Dendritic cell treated with granulocyte-macrophage colony-stimulating factor and Interleukin-4, amounts not matched to agents 40 ng/mL and 50 ng/mL, for 4 days (primary cell): ENCODE data around the gene TCERG1.

Source experiments
- H3K27ac Mint-ChIP-seq: one replicate; pipeline ENCODE4 v1.8.0; 2022; ENCODE audit warnings: mild to moderate bottlenecking, mixed read lengths
- H3K27me3 Mint-ChIP-seq: one replicate; pipeline ENCODE4 v1.8.0; 2022; ENCODE audit warnings: mild to moderate bottlenecking, mixed read lengths
- H3K36me3 Mint-ChIP-seq: one replicate; pipeline ENCODE4 v1.8.0; 2022; ENCODE audit warnings: low read depth, mixed read lengths
- H3K4me1 Mint-ChIP-seq: one replicate; pipeline ENCODE4 v1.8.0; 2022; ENCODE audit warnings: low read depth, mixed read lengths
- H3K4me3 Mint-ChIP-seq: one replicate; pipeline ENCODE4 v1.8.0; 2022; ENCODE audit warnings: mild to moderate bottlenecking, moderate library complexity, mixed read lengths
- H3K9me3 Mint-ChIP-seq: one replicate; pipeline ENCODE4 v1.8.0; 2022; ENCODE audit warnings: mixed read lengths
- intact Hi-C: fragments of 100-400 bp; cut with micrococcal nuclease; formaldehyde crosslinking; loops from one replicate; pipeline ENCODE4 v1.15.0; 2022

The TCERG1 gene

DNA sequence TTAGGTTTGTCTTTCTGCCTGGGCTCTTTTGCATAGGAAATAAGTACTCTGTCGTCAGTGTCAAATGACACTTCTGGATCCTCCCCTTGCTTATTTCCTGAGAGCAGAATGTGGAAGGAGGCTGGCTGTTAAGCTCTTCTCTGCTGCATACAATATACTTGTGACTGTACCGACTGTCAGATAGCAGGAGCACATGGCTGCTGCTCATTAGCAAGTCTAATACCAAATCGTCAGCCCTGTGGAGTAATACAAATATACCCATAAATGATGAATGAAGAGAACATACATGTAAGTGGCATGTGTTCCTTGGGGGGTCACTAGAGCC is 69.0 kb downstream of the TCERG1 start, which contains the start of gene GPR151:
TSS of gene GPR151 (minus strand) at position 40 of the 325 bp plus-strand sequence. CDS start 77 bp downstream, outside the sequence.
- Mint-ChIP-seq H3K4me1 (peaks cover 5% of the 10 kb centered on the region), H3K27ac (no peak within 1 kb of the TSS), H3K4me3 (no peak within 1 kb of the TSS), H3K27me3 (no peaks in the 10 kb centered on the region), H3K36me3 (peaks cover 16% of the 10 kb centered on the region), H3K9me3 (no peaks in the 10 kb centered on the region)
- intact Hi-C loops: no loop called here

- intact Hi-C loops: no loop called here
- no peak overlapping the region for H3K27ac Mint-ChIP-seq
Measured at GRCh38 chr5:146519554-146519953, 72.4 kb downstream of the TCERG1 start.

DNA sequence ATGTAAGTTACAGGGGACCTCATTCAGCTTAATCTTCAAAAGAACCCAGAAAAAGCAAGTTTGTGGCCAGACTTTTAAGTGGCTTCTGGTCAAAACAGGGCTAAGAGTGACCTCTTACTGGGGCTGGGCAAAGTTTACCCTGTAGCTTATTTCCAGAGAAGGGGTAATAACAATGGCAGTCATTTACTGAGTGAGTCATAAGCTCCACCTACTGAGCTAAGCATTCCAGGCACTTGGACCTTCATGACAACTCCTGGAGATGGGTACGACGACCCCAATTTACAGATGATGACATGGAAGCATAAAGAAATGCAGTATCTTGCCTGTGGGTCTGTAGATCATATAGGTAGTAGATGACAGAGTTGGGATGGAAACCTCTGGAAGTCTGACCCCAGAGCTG is 73.6 kb downstream of the TCERG1 start:
- intact Hi-C loops: no loop called here
- Mint-ChIP-seq H3K4me1 (peaks cover 5% of the 10 kb centered on the region), H3K9me3 (no peaks in the 10 kb centered on the region), H3K36me3 (no peaks in the 10 kb centered on the region), H3K4me3 (no peak overlapping the region), H3K27me3 (no peaks in the 10 kb centered on the region), H3K27ac (no peak overlapping the region)

More at GRCh38 chr5:146519554-146519953, 72.4 kb downstream of the TCERG1 start:
- H3K9me3 Mint-ChIP-seq: no peaks in the 10 kb centered on the region
- no peak overlapping the region for H3K4me3 Mint-ChIP-seq
- H3K4me1 Mint-ChIP-seq: peaks cover 5% of the 10 kb centered on the region
- H3K27me3 Mint-ChIP-seq: no peaks in the 10 kb centered on the region
- no peaks in the 10 kb centered on the region for H3K36me3 Mint-ChIP-seq

GRCh38 chr5:146521403-146522106 is 74.4 kb downstream of the TCERG1 start:
- Mint-ChIP-seq H3K27ac (no peak overlapping the region), H3K27me3 (no peaks in the 10 kb centered on the region), H3K4me3 (no peak overlapping the region), H3K36me3 (no peaks in the 10 kb centered on the region), H3K4me1 (peaks cover 5% of the 10 kb centered on the region), H3K9me3 (no peaks in the 10 kb centered on the region)
- intact Hi-C loops: no loop called here

GRCh38 chr5:146523698-146524097 is 76.6 kb downstream of the TCERG1 start:
- no peaks in the 10 kb centered on the region for H3K9me3 Mint-ChIP-seq
- H3K27me3 Mint-ChIP-seq: no peaks in the 10 kb centered on the region
- intact Hi-C loops: no loop called here
- H3K4me1 Mint-ChIP-seq: peaks cover 5% of the 10 kb centered on the region
- no peak overlapping the region for H3K4me3 Mint-ChIP-seq
- H3K36me3 Mint-ChIP-seq: no peaks in the 10 kb centered on the region
- no peak overlapping the region for H3K27ac Mint-ChIP-seq

DNA sequence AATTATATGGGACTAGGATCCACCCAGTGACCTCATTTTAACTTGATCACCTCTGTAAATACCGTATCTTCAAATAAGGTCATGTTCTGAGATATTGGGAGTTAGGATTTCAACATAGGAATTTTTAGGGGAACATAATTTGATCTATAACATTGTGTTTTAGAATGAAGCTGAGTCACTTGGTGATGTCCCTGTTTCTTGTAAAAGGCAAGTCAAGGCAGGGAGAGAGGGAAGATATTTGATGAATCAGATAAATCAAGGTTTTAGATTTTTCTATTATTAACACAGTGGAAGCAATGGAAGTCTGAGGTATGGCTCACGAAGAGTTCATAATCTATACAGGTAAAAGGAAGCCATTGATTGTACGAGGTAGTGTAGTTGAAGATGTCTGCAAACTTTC is 80.7 kb downstream of the TCERG1 start:
- no peak overlapping the region for H3K27ac Mint-ChIP-seq
- intact Hi-C loops: no loop called here
- H3K9me3 Mint-ChIP-seq: no peaks in the 10 kb centered on the region
- no peaks in the 10 kb centered on the region for H3K27me3 Mint-ChIP-seq
- H3K4me3 Mint-ChIP-seq: no peak overlapping the region
- no peaks in the 10 kb centered on the region for H3K36me3 Mint-ChIP-seq
- H3K4me1 Mint-ChIP-seq: no peaks in the 10 kb centered on the region

DNA sequence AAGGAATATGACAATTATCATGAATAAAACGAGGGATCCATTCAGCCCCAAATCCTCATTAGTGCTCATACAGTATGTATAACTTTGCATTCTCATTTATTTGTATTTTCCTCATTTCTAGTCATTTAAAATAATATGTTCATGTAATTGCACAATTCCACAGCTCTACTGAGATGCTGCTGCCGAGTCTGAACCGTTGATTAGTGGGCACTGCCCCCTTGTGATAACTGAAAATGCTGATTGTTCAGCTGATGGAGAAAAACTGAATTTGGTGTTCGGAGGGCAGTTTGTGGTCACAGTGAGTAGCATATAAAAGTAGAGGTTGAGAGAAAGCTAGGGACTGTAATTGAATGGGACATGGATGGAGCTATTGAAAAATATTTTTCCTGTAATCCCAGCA is 81.1 kb downstream of the TCERG1 start:
- peaks cover 2% of the 10 kb centered on the region for H3K4me1 Mint-ChIP-seq
- H3K27me3 Mint-ChIP-seq: no peaks in the 10 kb centered on the region
- H3K4me3 Mint-ChIP-seq: no peak overlapping the region
- intact Hi-C loops: no loop called here
- no peaks in the 10 kb centered on the region for H3K36me3 Mint-ChIP-seq
- no peaks in the 10 kb centered on the region for H3K9me3 Mint-ChIP-seq
- no peak overlapping the region for H3K27ac Mint-ChIP-seq

DNA sequence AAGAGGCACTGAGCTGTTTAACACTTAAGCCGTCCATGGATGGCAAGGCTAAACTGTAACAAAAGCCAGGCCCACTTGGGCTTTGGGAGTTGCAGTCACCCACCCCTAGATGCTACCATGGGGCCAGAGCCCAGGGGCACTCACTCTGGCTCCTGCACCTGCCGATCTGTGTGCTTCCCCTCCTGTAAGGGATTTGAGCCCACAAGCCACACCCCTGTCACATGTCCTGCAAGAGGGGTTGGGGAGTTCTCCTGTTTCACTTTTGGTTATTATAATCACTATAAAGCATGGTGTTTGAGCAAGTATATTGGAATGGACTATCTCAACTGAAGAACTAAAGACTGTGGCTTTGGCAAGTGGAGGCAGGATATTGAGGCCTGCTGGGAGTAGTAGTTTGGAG is 82.9 kb downstream of the TCERG1 start:
- no peak overlapping the region for H3K4me3 Mint-ChIP-seq
- H3K36me3 Mint-ChIP-seq: no peaks in the 10 kb centered on the region
- peaks cover 6% of the 10 kb centered on the region for H3K4me1 Mint-ChIP-seq
- H3K27ac Mint-ChIP-seq: no peak overlapping the region
- no peaks in the 10 kb centered on the region for H3K27me3 Mint-ChIP-seq
- no peaks in the 10 kb centered on the region for H3K9me3 Mint-ChIP-seq
- intact Hi-C loops: no loop called here

GRCh38 chr5:146533260-146533857 is 86.2 kb downstream of the TCERG1 start:
- no peaks in the 10 kb centered on the region for H3K9me3 Mint-ChIP-seq

GRCh38 chr5:146533882-146534281 is 86.7 kb downstream of the TCERG1 start:
- Mint-ChIP-seq H3K36me3 (no peaks in the 10 kb centered on the region), H3K27me3 (no peaks in the 10 kb centered on the region), H3K4me3 (no peak overlapping the region), H3K4me1 (peaks cover 6% of the 10 kb centered on the region), H3K9me3 (no peaks in the 10 kb centered on the region), H3K27ac (no peak overlapping the region)
- intact Hi-C loops: loop anchor here (2.0 kb wide), 2 partner anchors 433 to 655 kb away; no protein-coding TSS in a partner anchor

More at GRCh38 chr5:146533260-146533857, 86.2 kb downstream of the TCERG1 start:
- no peak overlapping the region for H3K27ac Mint-ChIP-seq
- no peaks in the 10 kb centered on the region for H3K36me3 Mint-ChIP-seq
- no peaks in the 10 kb centered on the region for H3K27me3 Mint-ChIP-seq
- peaks cover 6% of the 10 kb centered on the region for H3K4me1 Mint-ChIP-seq
- no peak overlapping the region for H3K4me3 Mint-ChIP-seq
- intact Hi-C loops: loop anchor here (2.0 kb wide), 2 partner anchors 433 to 655 kb away; no protein-coding TSS in a partner anchor

GRCh38 chr5:146538432-146538831 is 91.3 kb downstream of the TCERG1 start:
- no peaks in the 10 kb centered on the region for H3K9me3 Mint-ChIP-seq

GRCh38 chr5:146539973-146540372 is 92.8 kb downstream of the TCERG1 start:
- H3K9me3 Mint-ChIP-seq: no peaks in the 10 kb centered on the region
- no peak overlapping the region for H3K4me3 Mint-ChIP-seq
- intact Hi-C loops: no loop called here
- peaks cover 5% of the 10 kb centered on the region for H3K4me1 Mint-ChIP-seq
- H3K27me3 Mint-ChIP-seq: no peaks in the 10 kb centered on the region
- H3K36me3 Mint-ChIP-seq: no peaks in the 10 kb centered on the region
- no peak overlapping the region for H3K27ac Mint-ChIP-seq

More at GRCh38 chr5:146538432-146538831, 91.3 kb downstream of the TCERG1 start:
- Mint-ChIP-seq H3K27ac (no peak overlapping the region), H3K4me3 (no peak overlapping the region), H3K27me3 (no peaks in the 10 kb centered on the region), H3K36me3 (no peaks in the 10 kb centered on the region), H3K4me1 (peaks cover 6% of the 10 kb centered on the region)
- intact Hi-C loops: no loop called here

GRCh38 chr5:146540414-146540813 is 93.3 kb downstream of the TCERG1 start:
- intact Hi-C loops: no loop called here

DNA sequence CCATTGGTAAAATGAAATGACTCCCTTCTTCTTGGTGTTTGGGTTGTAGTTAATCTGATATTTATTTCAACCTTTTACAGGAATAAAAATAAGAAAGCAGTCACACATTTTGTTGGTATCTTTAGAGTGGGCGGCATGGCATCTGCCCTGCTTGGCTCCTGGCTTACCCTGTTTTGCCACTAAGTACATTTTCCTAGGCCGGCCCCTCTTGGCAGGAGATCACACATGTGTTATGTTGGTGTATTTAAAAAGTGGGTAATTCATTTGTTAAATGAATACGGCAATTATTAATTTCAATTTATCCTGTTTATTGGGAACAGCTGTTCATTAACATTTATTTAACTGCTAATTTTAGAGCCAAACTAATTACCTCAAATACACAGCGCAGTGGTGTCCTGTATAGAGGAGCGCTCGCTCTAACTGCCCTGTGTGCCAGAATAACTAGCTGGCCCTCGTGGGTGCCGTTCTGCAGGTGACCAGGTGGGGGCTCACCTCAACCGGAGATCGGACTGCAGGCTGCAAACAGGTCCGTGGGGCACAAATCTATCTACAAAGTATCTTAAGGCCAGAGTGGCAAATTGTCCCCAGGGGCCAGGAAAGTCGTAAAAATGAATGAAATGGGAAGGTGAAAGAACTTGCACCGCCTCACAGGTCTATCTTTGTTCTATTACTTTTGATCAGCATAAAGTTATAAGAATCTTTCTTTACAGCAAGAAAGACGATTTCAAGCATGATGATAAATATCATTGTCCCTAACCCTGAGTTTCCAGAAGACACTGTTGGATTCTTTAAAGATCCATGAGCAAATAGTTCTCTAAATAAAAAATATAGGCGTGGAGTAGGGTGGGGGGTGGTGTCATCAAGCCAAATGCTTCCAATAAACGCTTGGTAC is 95.1 kb downstream of the TCERG1 start:
- no peaks in the 10 kb centered on the region for H3K9me3 Mint-ChIP-seq
- intact Hi-C loops: no loop called here
- no peaks in the 10 kb centered on the region for H3K36me3 Mint-ChIP-seq
- H3K27me3 Mint-ChIP-seq: no peaks in the 10 kb centered on the region
- no peak overlapping the region for H3K4me3 Mint-ChIP-seq
- H3K27ac Mint-ChIP-seq: no peak overlapping the region
- peaks cover 5% of the 10 kb centered on the region for H3K4me1 Mint-ChIP-seq

More at GRCh38 chr5:146540414-146540813, 93.3 kb downstream of the TCERG1 start:
- no peaks in the 10 kb centered on the region for H3K36me3 Mint-ChIP-seq
- no peaks in the 10 kb centered on the region for H3K27me3 Mint-ChIP-seq
- no peak overlapping the region for H3K27ac Mint-ChIP-seq
- H3K4me1 Mint-ChIP-seq: peaks cover 5% of the 10 kb centered on the region
- H3K4me3 Mint-ChIP-seq: no peak overlapping the region
- no peaks in the 10 kb centered on the region for H3K9me3 Mint-ChIP-seq
